T-helper 2 cell treated with Interferon-gamma antibody and Interleukin-4, amounts not matched to agents 5 μg/mL and 100 μg/mL, for 36 hours (primary cell): Measurements from ENCODE around the gene MAP2K3.
"Not testable (repeated sequence)": the region's sequence is repeated elsewhere in the genome, so short reads cannot be mapped to it uniquely, and the experiment has no call there.

Experiments used
- DNase-seq: peaks from one replicate; pipeline ENCODE4 v3.0.0; 2021; ENCODE audit warnings: low spot score
- H3K27ac Mint-ChIP-seq: one replicate; pipeline ENCODE4 v1.8.0; 2021; ENCODE audit warnings: mild to moderate bottlenecking, mixed read lengths
- H3K27me3 Mint-ChIP-seq: one replicate; pipeline ENCODE4 v1.8.0; 2021; ENCODE audit warnings: low read depth, mixed read lengths
- H3K36me3 Mint-ChIP-seq: one replicate; pipeline ENCODE4 v1.8.0; 2021; ENCODE audit warnings: low read depth, mixed read lengths
- H3K4me1 Mint-ChIP-seq: one replicate; pipeline ENCODE4 v1.8.0; 2021; ENCODE audit warnings: low read depth, mixed read lengths
- H3K4me3 Mint-ChIP-seq: one replicate; pipeline ENCODE4 v1.8.0; 2022; ENCODE audit warnings: mild to moderate bottlenecking, moderate library complexity, mixed read lengths
- H3K9me3 Mint-ChIP-seq: one replicate; pipeline ENCODE4 v1.8.0; 2021; ENCODE audit warnings: mixed read lengths

MAP2K3 gene

GRCh38 chr17:21321744-21322191 lies 37.3 kb downstream of the MAP2K3 start:
- H3K4me1 Mint-ChIP-seq, H3K4me3 Mint-ChIP-seq, H3K36me3 Mint-ChIP-seq, DNase-seq, H3K27ac Mint-ChIP-seq, H3K9me3 Mint-ChIP-seq: not testable (repeated sequence)
- peaks cover 15% of the 10 kb centered on the region for H3K27me3 Mint-ChIP-seq

GRCh38 chr17:21323257-21324111 lies 39.0 kb downstream of the MAP2K3 start:
- H3K4me3 Mint-ChIP-seq: peak overlapping the region; percentile 87
- H3K36me3 Mint-ChIP-seq, H3K9me3 Mint-ChIP-seq, DNase-seq, H3K4me1 Mint-ChIP-seq, H3K27ac Mint-ChIP-seq: not testable (repeated sequence)
- peaks cover 15% of the 10 kb centered on the region for H3K27me3 Mint-ChIP-seq

- not testable (repeated sequence) for H3K9me3 Mint-ChIP-seq, H3K4me1 Mint-ChIP-seq, H3K4me3 Mint-ChIP-seq, DNase-seq, H3K36me3 Mint-ChIP-seq, H3K27ac Mint-ChIP-seq
- peaks cover 17% of the 10 kb centered on the region for H3K27me3 Mint-ChIP-seq
These were observed 40.2 kb downstream of the MAP2K3 start for GRCh38 chr17:21324741-21325140.

GRCh38 chr17:21327921-21328320 lies 43.4 kb downstream of the MAP2K3 start:
- H3K9me3 Mint-ChIP-seq, H3K36me3 Mint-ChIP-seq: not testable (repeated sequence)
- H3K27me3 Mint-ChIP-seq: peaks cover 17% of the 10 kb centered on the region

GRCh38 chr17:21328778-21329177 lies 44.3 kb downstream of the MAP2K3 start:
- not testable (repeated sequence) for H3K4me1 Mint-ChIP-seq, H3K27ac Mint-ChIP-seq, DNase-seq, H3K4me3 Mint-ChIP-seq, H3K36me3 Mint-ChIP-seq, H3K9me3 Mint-ChIP-seq
- peaks cover 11% of the 10 kb centered on the region for H3K27me3 Mint-ChIP-seq

More at GRCh38 chr17:21327921-21328320, 43.4 kb downstream of the MAP2K3 start:
- not testable (repeated sequence) for DNase-seq, H3K4me3 Mint-ChIP-seq, H3K27ac Mint-ChIP-seq, H3K4me1 Mint-ChIP-seq

- H3K4me1 Mint-ChIP-seq: no peaks in the 10 kb centered on the region
- H3K27me3 Mint-ChIP-seq: peaks cover 3% of the 10 kb centered on the region
- peaks cover 5% of the 10 kb centered on the region for H3K9me3 Mint-ChIP-seq
- H3K27ac Mint-ChIP-seq: no peak overlapping the region
- DNase-seq: no peak
- H3K4me3 Mint-ChIP-seq: no peak overlapping the region
- no peaks in the 10 kb centered on the region for H3K36me3 Mint-ChIP-seq
These were observed 46.1 kb downstream of the MAP2K3 start for GRCh38 chr17:21330436-21331160.

GRCh38 chr17:21336541-21337294 lies 52.2 kb downstream of the MAP2K3 start:
- not testable (repeated sequence) for H3K36me3 Mint-ChIP-seq, H3K27me3 Mint-ChIP-seq, H3K4me1 Mint-ChIP-seq, H3K27ac Mint-ChIP-seq, H3K9me3 Mint-ChIP-seq, H3K4me3 Mint-ChIP-seq, DNase-seq

- not testable (repeated sequence) for DNase-seq, H3K4me1 Mint-ChIP-seq, H3K4me3 Mint-ChIP-seq, H3K27ac Mint-ChIP-seq, H3K27me3 Mint-ChIP-seq, H3K9me3 Mint-ChIP-seq, H3K36me3 Mint-ChIP-seq
These were observed 53.6 kb downstream of the MAP2K3 start for GRCh38 chr17:21337981-21338625.

GRCh38 chr17:21339011-21339410 lies 54.5 kb downstream of the MAP2K3 start:
- H3K36me3 Mint-ChIP-seq: no peaks in the 10 kb centered on the region
- DNase-seq: no peak
- no peaks in the 10 kb centered on the region for H3K9me3 Mint-ChIP-seq
- H3K4me1 Mint-ChIP-seq: no peaks in the 10 kb centered on the region
- H3K27me3 Mint-ChIP-seq: no peaks in the 10 kb centered on the region
- H3K4me3 Mint-ChIP-seq: no peak overlapping the region
- H3K27ac Mint-ChIP-seq: no peak overlapping the region

GRCh38 chr17:21339571-21339970 lies 55.1 kb downstream of the MAP2K3 start:
- not testable (repeated sequence) for DNase-seq, H3K4me3 Mint-ChIP-seq, H3K9me3 Mint-ChIP-seq, H3K27me3 Mint-ChIP-seq, H3K27ac Mint-ChIP-seq, H3K4me1 Mint-ChIP-seq, H3K36me3 Mint-ChIP-seq

- DNase-seq, H3K27ac Mint-ChIP-seq, H3K4me3 Mint-ChIP-seq, H3K27me3 Mint-ChIP-seq, H3K4me1 Mint-ChIP-seq, H3K9me3 Mint-ChIP-seq, H3K36me3 Mint-ChIP-seq: not testable (repeated sequence)
These were observed 55.9 kb downstream of the MAP2K3 start for GRCh38 chr17:21340407-21340806.

GRCh38 chr17:21341279-21341678 lies 56.8 kb downstream of the MAP2K3 start:
- not testable (repeated sequence) for H3K27me3 Mint-ChIP-seq, H3K4me1 Mint-ChIP-seq, H3K9me3 Mint-ChIP-seq, H3K27ac Mint-ChIP-seq, H3K4me3 Mint-ChIP-seq, DNase-seq, H3K36me3 Mint-ChIP-seq

GRCh38 chr17:21341925-21342540 lies 57.5 kb downstream of the MAP2K3 start:
- DNase-seq, H3K4me3 Mint-ChIP-seq, H3K4me1 Mint-ChIP-seq, H3K27me3 Mint-ChIP-seq, H3K9me3 Mint-ChIP-seq, H3K27ac Mint-ChIP-seq, H3K36me3 Mint-ChIP-seq: not testable (repeated sequence)
